Right lobe of liver (tissue), 6 donors: ENCODE measurements around the gene USP5. TPM values are rescaled to one million over a fixed set of nuclear protein-coding genes. Genes with fewer than 3 reads are reported as not detected.

ENCODE experiments used
- ATAC-seq, 4 donors: fragments of 200-7000 bp; cut with Tn5 transposase; one replicate each; pipeline ENCODE4 v1.9.1; 2020; ENCODE audit warnings: mild to moderate bottlenecking in 4 of 4, moderate library complexity in 4 of 4
- DNase-seq, 3 donors: peaks; one replicate each; pipeline ENCODE4 v3.0.0-alpha.2; 2020
- H3K27ac ChIP-seq, 3 donors: fragments of 200-600 bp; one replicate each; pipeline ENCODE4 v1.8.0; 2022
- H3K27me3 ChIP-seq, 2 donors: fragments of 200-600 bp; one replicate each; pipeline ENCODE4 v1.8.0; 2022
- H3K36me3 ChIP-seq, 4 donors: fragments of 200-600 bp; sonication (generic) in 1 of 4; one replicate each; pipeline versions ENCODE4 v1.5.1 to v1.8.0; 2017 to 2022; ENCODE audit warnings: control low read depth in 1 of 4
- H3K4me1 ChIP-seq, 4 donors: fragments of 200-600 bp; sonication (generic) in 1 of 4; one replicate each; pipeline versions ENCODE4 v1.5.1 to v1.8.0; 2017 to 2022; ENCODE audit warnings: control low read depth in 1 of 4
- H3K4me3 ChIP-seq, 3 donors: fragments of 200-600 bp; one replicate each; pipeline ENCODE4 v1.8.0; 2022
- H3K9me3 ChIP-seq, 4 donors: fragments of 200-600 bp; sonication (generic) in 1 of 4; one replicate each; pipeline versions ENCODE4 v1.5.1 to v1.8.0; 2017 to 2022; ENCODE audit warnings: control low read depth in 1 of 4
- POLR2A ChIP-seq: fragments of 450-650 bp; IDR thresholded peaks from one replicate; pipeline ENCODE4 v1.6.1; 2017; ENCODE audit warnings: antibody characterized with exemption, mild to moderate bottlenecking
- WGBS: methylation state at CpG from one replicate; pipeline ENCODE4 v1.1.6; 2018; ENCODE audit warnings: low coverage, low lambda C conversion rate; ENCODE audit not compliant: insufficient coverage; ENCODE audit errors: missing lambda C conversion rate; 5-methylcytosine and 5-hydroxymethylcytosine counted together
- intact Hi-C, 2 donors: fragments of 100-400 bp; cut with DNase I; formaldehyde crosslinking; loops; one replicate each; pipeline versions ENCODE4 v1.11.2 to v1.14.1; 2022
- total RNA-seq, 6 experiments: library from RNA; depleted of rRNA in 2 of 6; stranded (reverse); fragments of >200 nt in 2 of 6; fragmentation: NEBNext Ultra II Directional in 3 of 6; extraction: Animal tissue kit (Norgen Biotek cat#: 25700) in 3 of 6; gene quantifications; one replicate each; pipeline versions ENCODE4 v1.1.0 to v1.2.4, GENCODE V29; 2016 to 2023
- TF ChIP-seq, protein P1 (sequence below), 4 donors: fragments of 200-600 bp in 3 of 4; fragments of 450-650 bp in 1 of 4; IDR thresholded peaks; one replicate each; pipeline versions ENCODE4 v1.5.1 to v1.8.0; 2016 to 2022; ENCODE audit warnings: antibody characterized with exemption in 4 of 4, mild to moderate bottlenecking in 2 of 4
- donor health status: DM: no; HTN: yes; CAD: no.
- donor health status: DM: no; HTN: no; CAD: no.
- donor health status: DM: no; HTN: no; CAD: no.
- donor health status: DM: no; HTN: yes; CAD: no.
- donor health status: DM: no; HTN: yes; CAD: no.

USP5 gene
- total RNA-seq, 6 experiments from 2014 or later, result 38.2 to 59.5 (median 42.6) TPM

DNA sequence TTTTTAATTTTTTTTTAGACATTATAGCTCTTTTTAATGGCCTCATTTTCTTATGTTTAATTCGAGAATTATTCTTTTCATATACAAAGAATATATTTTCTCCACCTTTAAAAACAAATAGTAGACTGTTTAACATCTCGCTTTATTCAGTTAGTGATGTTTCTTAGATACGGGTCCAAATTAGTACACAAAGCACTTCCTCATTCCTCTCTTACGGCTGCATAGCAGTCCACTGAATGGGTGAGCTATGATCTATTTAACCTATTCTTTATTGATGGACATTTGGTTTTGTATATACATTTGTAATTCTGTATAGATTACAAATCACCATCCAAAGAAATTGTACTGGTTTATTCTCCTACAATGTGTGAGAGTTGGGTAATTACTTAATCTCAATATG lies 38.6 kb upstream of the USP5 start:
- WGBS, result 69% methylated on average over 4 of the region's 4 CpGs
- H3K4me1 ChIP-seq, result no peaks in the 10 kb centered on the region
- TF ChIP-seq, protein P1, sequence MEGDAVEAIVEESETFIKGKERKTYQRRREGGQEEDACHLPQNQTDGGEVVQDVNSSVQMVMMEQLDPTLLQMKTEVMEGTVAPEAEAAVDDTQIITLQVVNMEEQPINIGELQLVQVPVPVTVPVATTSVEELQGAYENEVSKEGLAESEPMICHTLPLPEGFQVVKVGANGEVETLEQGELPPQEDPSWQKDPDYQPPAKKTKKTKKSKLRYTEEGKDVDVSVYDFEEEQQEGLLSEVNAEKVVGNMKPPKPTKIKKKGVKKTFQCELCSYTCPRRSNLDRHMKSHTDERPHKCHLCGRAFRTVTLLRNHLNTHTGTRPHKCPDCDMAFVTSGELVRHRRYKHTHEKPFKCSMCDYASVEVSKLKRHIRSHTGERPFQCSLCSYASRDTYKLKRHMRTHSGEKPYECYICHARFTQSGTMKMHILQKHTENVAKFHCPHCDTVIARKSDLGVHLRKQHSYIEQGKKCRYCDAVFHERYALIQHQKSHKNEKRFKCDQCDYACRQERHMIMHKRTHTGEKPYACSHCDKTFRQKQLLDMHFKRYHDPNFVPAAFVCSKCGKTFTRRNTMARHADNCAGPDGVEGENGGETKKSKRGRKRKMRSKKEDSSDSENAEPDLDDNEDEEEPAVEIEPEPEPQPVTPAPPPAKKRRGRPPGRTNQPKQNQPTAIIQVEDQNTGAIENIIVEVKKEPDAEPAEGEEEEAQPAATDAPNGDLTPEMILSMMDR (IDR thresholded peaks at IDR 0.05), result no peak
- no peak for TF ChIP-seq POLR2A
- H3K36me3 ChIP-seq, result no peaks in the 10 kb centered on the region
- H3K27me3 ChIP-seq, result no peaks in the 10 kb centered on the region
- no peaks in the 10 kb centered on the region for H3K9me3 ChIP-seq
- ATAC-seq (no peak), DNase-seq (no peak)
- no peak overlapping the region for H3K27ac ChIP-seq
- intact Hi-C loops, result no loop called here
- H3K4me3 ChIP-seq, result no peak overlapping the region

- no peak for DNase-seq
- 64% methylated on average over 3 of the region's 3 CpGs for WGBS
- intact Hi-C loops, result no loop called here
- H3K4me3 ChIP-seq, result no peak overlapping the region
- no peaks in the 10 kb centered on the region for H3K4me1 ChIP-seq
- H3K27ac ChIP-seq, result no peak overlapping the region
- no peaks in the 10 kb centered on the region for H3K27me3 ChIP-seq
- ATAC-seq, result no peak
- no peaks in the 10 kb centered on the region for H3K9me3 ChIP-seq
- TF ChIP-seq, protein P1 (IDR thresholded peaks at IDR 0.05), result no peak
- no peak for TF ChIP-seq POLR2A
- no peaks in the 10 kb centered on the region for H3K36me3 ChIP-seq
These were observed 35.4 kb upstream of the USP5 start for GRCh38 chr12:6816598-6816997.

DNA sequence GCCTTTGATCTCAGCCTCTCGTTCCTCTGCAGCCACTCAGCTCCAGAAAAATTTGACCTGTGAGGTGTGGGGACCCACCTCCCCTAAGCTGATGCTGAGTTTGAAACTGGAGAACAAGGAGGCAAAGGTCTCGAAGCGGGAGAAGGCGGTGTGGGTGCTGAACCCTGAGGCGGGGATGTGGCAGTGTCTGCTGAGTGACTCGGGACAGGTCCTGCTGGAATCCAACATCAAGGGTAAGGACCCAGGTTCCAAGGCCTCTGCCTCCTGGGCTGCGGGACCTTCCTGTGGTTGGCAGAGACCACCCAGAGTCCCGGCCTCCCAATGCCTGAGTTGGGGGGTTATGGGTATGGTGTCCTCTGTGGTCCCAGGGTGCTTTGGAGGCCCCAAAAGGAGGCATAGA lies 34.9 kb upstream of the USP5 start:
- Histone ChIP-seq H3K27ac (no peak overlapping the region), H3K9me3 (no peaks in the 10 kb centered on the region), H3K4me3 (no peak overlapping the region), H3K4me1 (peaks cover 0 to 5% (median 0%) of the 10 kb centered on the region in 4 donors), H3K27me3 (no peaks in the 10 kb centered on the region), H3K36me3 (no peaks in the 10 kb centered on the region)
- no peak for ATAC-seq
- WGBS, result 64% methylated on average over 5 of the region's 8 CpGs
- DNase-seq, result no peak
- TF ChIP-seq POLR2A, result no peak
- TF ChIP-seq, protein P1 (IDR thresholded peaks at IDR 0.05), result no peak
- intact Hi-C loops, result no loop called here

GRCh38 chr12:6817662-6818157 lies 34.2 kb upstream of the USP5 start:
- H3K4me3 ChIP-seq, result no peak overlapping the region
- H3K27me3 ChIP-seq, result no peaks in the 10 kb centered on the region
- intact Hi-C loops, result no loop called here
- no peak for DNase-seq
- H3K27ac ChIP-seq, result no peak overlapping the region
- H3K36me3 ChIP-seq, result no peaks in the 10 kb centered on the region
- 83% methylated on average over 20 of the region's 20 CpGs for WGBS
- no peak for ATAC-seq
- no peaks in the 10 kb centered on the region for H3K9me3 ChIP-seq
- H3K4me1 ChIP-seq, result peaks cover 0 to 5% (median 0%) of the 10 kb centered on the region in 4 donors
- TF ChIP-seq, protein P1 (IDR thresholded peaks at IDR 0.05), result no peak
- no peak for TF ChIP-seq POLR2A

DNA sequence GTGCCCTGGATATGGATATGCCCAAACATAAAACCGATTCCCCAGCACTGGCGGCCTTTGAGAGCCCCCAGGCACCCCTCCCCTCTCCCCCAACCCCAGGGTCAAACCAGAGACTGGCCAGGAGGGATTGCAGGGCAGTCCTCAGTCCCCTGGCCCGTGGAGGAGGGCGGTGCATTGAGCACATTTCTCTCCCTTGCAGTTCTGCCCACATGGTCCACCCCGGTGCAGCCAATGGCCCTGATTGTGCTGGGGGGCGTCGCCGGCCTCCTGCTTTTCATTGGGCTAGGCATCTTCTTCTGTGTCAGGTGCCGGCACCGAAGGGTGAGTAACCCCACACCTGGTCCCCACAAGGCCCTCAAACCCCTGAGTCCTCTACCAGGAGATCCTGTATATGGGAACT lies 33.7 kb upstream of the USP5 start:
- Histone ChIP-seq H3K36me3 (no peaks in the 10 kb centered on the region), H3K9me3 (no peaks in the 10 kb centered on the region), H3K27me3 (no peaks in the 10 kb centered on the region), H3K27ac (peak overlapping the region in 1 of 3 donors; percentile 44), H3K4me3 (peak overlapping the region in 1 of 3 donors; percentile 13), H3K4me1 (peaks cover 0 to 5% (median 0%) of the 10 kb centered on the region in 4 donors)
- no peak for TF ChIP-seq POLR2A
- TF ChIP-seq, protein P1 (IDR thresholded peaks at IDR 0.05), result no peak
- DNase-seq (no peak), ATAC-seq (peak; percentile 28 to 72 (median 59))
- WGBS, result no CpG with 5 or more reads among the region's 10 CpGs
- intact Hi-C loops, result no loop called here
